H1 (cell line): ENCODE results near the gene SH2B2. TPM values are rescaled to one million over a fixed set of nuclear protein-coding genes. Genes with fewer than 3 reads are reported as not detected.

Experiments
- CTCF ChIA-PET: fragments of 300-600 bp; sonication (Branson Sonifier 250); formaldehyde crosslinking; loops from one replicate; lab custom pipeline; 2021; ENCODE audit not compliant: partially characterized antibody; lab: Charles Lee
- POLR2A ChIA-PET: fragments of 300-600 bp; sonication (Branson Sonifier 250); formaldehyde crosslinking; loops from one replicate; lab custom pipeline; 2021; ENCODE audit warnings: inconsistent platforms; ENCODE audit not compliant: partially characterized antibody; lab: Charles Lee
- DNase-seq, 2 experiments: peaks; one replicate each; pipeline versions ENCODE4 v3.0.0 to v3.0.0-alpha.2; 2010 to 2022; ENCODE audit warnings: low spot score in 2 of 2, low read depth in 1 of 2, mixed read lengths in 1 of 2
- FAIRE-seq: peaks from 2 replicates; lab custom pipeline; 2011; peaks lifted over from hg19 to GRCh38; lab: Jason Lieb, UNC
- H2AFZ ChIP-seq: 2 replicates; pipeline ENCODE4 v1.8.1; 2012; ENCODE audit warnings: low read length, inconsistent platforms
- H2AK5ac ChIP-seq: 2 replicates; pipeline ENCODE4 v1.6.1; 2013; ENCODE audit warnings: low read depth, low read length
- H2BK120ac ChIP-seq: replicated peaks from 2 replicates; pipeline ENCODE3; 2013; ENCODE audit warnings: low read depth, low read length, inconsistent platforms
- H2BK12ac ChIP-seq: 2 replicates; pipeline ENCODE4 v1.6.1; 2013; ENCODE audit warnings: low read depth, low read length
- H2BK15ac ChIP-seq: 2 replicates; pipeline ENCODE4 v1.6.1; 2013; ENCODE audit warnings: low read length
- H2BK20ac ChIP-seq: 2 replicates; pipeline ENCODE4 v1.6.1; 2013; ENCODE audit warnings: low read length
- H2BK5ac ChIP-seq: 2 replicates; pipeline ENCODE4 v1.6.1; 2013; ENCODE audit warnings: low read depth, low read length
- H3K14ac ChIP-seq: 2 replicates; pipeline ENCODE4 v1.6.1; 2013; ENCODE audit warnings: inconsistent platforms; ENCODE audit not compliant: insufficient read length
- H3K18ac ChIP-seq: 2 replicates; pipeline ENCODE4 v1.6.1; 2013; ENCODE audit warnings: low read length; ENCODE audit errors: extremely low read depth
- H3K23ac ChIP-seq: 2 replicates; pipeline ENCODE4 v1.6.1; 2013; ENCODE audit warnings: inconsistent platforms; ENCODE audit not compliant: insufficient read length
- H3K23me2 ChIP-seq: 2 replicates; pipeline ENCODE4 v1.6.1; 2013; ENCODE audit warnings: low read depth, low read length
- H3K27ac ChIP-seq: 2 replicates; pipeline ENCODE4 v1.6.1; 2011; ENCODE audit warnings: low read depth, low read length, inconsistent platforms
- H3K27me3 ChIP-seq, 4 experiments: replicated peaks in 1 of 4; 1 replicate in 1 of 4; 2 replicates in 3 of 4; pipeline versions ENCODE4 v1.6.1 to v1.8.1; 2011 to 2013; ENCODE audit warnings: low read length in 3 of 4, mild to moderate bottlenecking in 3 of 4, inconsistent platforms in 2 of 4, mixed read lengths in 2 of 4, moderate library complexity in 1 of 4; ENCODE audit not compliant: control insufficient read depth in 3 of 4, insufficient read depth in 3 of 4; ENCODE audit errors: extremely low read depth in 1 of 4
- H3K36me3 ChIP-seq, 4 experiments: 2 replicates each; pipeline versions ENCODE4 v1.6.1 to v1.8.1; 2011 to 2013; ENCODE audit warnings: mild to moderate bottlenecking in 4 of 4, low read length in 3 of 4, moderate library complexity in 2 of 4, control low read depth in 1 of 4, inconsistent platforms in 1 of 4; ENCODE audit not compliant: insufficient read depth in 4 of 4, control insufficient read depth in 2 of 4
- H3K4ac ChIP-seq: replicated peaks from 2 replicates; pipeline ENCODE3; 2013; ENCODE audit warnings: low read length, low read depth, mixed read lengths, inconsistent platforms; ENCODE audit not compliant: insufficient read length
- H3K4me1 ChIP-seq, 4 experiments: replicated peaks in 1 of 4; 1 replicate in 1 of 4; 2 replicates in 3 of 4; pipeline versions ENCODE4 v1.6.1 to v1.8.1; 2011 to 2013; ENCODE audit warnings: low read length in 3 of 4, inconsistent platforms in 2 of 4, mixed read lengths in 1 of 4; ENCODE audit not compliant: insufficient read depth in 4 of 4, control insufficient read depth in 3 of 4
- H3K4me2 ChIP-seq, 2 experiments: 2 replicates each; pipeline versions ENCODE4 v1.6.1 to v1.8.1; 2011 to 2013; ENCODE audit warnings: low read depth in 2 of 2, low read length in 2 of 2, control low read depth in 1 of 2, inconsistent platforms in 1 of 2, mild to moderate bottlenecking in 1 of 2; ENCODE audit not compliant: insufficient read depth in 1 of 2
- H3K4me3 ChIP-seq, 4 experiments: fragments of 200-600, 300-600 bp in 1 of 4; sonication (generic), shearing (Covaris generic), sonication (Bioruptor Twin) in 1 of 4; 2 replicates each; pipeline versions ENCODE4 v1.5.1 to v1.8.1; 2011 to 2016; ENCODE audit warnings: low read length in 4 of 4, low read depth in 3 of 4, control low read depth in 2 of 4, inconsistent platforms in 2 of 4, mild to moderate bottlenecking in 2 of 4, mixed read lengths in 1 of 4, moderate library complexity in 1 of 4; ENCODE audit not compliant: insufficient read depth in 2 of 4; ENCODE audit errors: extremely low read depth in 1 of 4
- H3K56ac ChIP-seq: replicated peaks from 2 replicates; pipeline ENCODE3; 2013; ENCODE audit warnings: low read depth, mild to moderate bottlenecking, mixed read lengths, low read length, inconsistent platforms; ENCODE audit not compliant: insufficient read length
- H3K79me1 ChIP-seq: 2 replicates; pipeline ENCODE4 v1.6.1; 2013; ENCODE audit warnings: low read depth, low read length, control low read depth
- H3K79me2 ChIP-seq, 2 experiments: 2 replicates each; pipeline versions ENCODE4 v1.6.1 to v1.8.1; 2012 to 2013; ENCODE audit warnings: low read length in 2 of 2, mild to moderate bottlenecking in 2 of 2, inconsistent platforms in 1 of 2; ENCODE audit not compliant: insufficient read depth in 2 of 2, control insufficient read depth in 1 of 2
- H3K9ac ChIP-seq, 4 experiments: replicated peaks in 1 of 4; 1 replicate in 1 of 4; 2 replicates in 3 of 4; pipeline versions ENCODE4 v1.6.1 to v1.8.1; 2011 to 2013; ENCODE audit warnings: low read depth in 3 of 4, low read length in 3 of 4, control low read depth in 2 of 4, mild to moderate bottlenecking in 2 of 4, moderate library complexity in 2 of 4, inconsistent platforms in 1 of 4; ENCODE audit errors: extremely low read depth in 1 of 4
- H3K9me3 ChIP-seq, 2 experiments: 2 replicates each; pipeline versions ENCODE4 v1.6.1 to v1.8.1; 2012 to 2013; ENCODE audit warnings: mild to moderate bottlenecking in 2 of 2, moderate library complexity in 2 of 2, control low read depth in 1 of 2, inconsistent platforms in 1 of 2, low read depth in 1 of 2, low read length in 1 of 2, mixed read lengths in 1 of 2; ENCODE audit not compliant: insufficient read depth in 2 of 2
- H4K20me1 ChIP-seq, 2 experiments: replicated peaks in 1 of 2; 2 replicates each; pipeline versions ENCODE3 to v1.8.1; 2011 to 2013; ENCODE audit warnings: inconsistent platforms in 2 of 2, low read length in 2 of 2, mild to moderate bottlenecking in 1 of 2; ENCODE audit not compliant: insufficient read depth in 2 of 2, control insufficient read depth in 1 of 2
- H4K5ac ChIP-seq: 2 replicates; pipeline ENCODE4 v1.6.1; 2013; ENCODE audit warnings: low read length, low read depth, mixed read lengths, inconsistent platforms; ENCODE audit not compliant: insufficient read length
- H4K8ac ChIP-seq: 2 replicates; pipeline ENCODE4 v1.8.0; 2013; ENCODE audit warnings: mild to moderate bottlenecking, moderate library complexity, low read length, inconsistent platforms; ENCODE audit not compliant: insufficient read depth; ENCODE audit errors: extremely low read depth
- H4K91ac ChIP-seq: replicated peaks from 2 replicates; pipeline ENCODE3; 2013; ENCODE audit warnings: low read length, mixed read lengths, inconsistent platforms; ENCODE audit not compliant: insufficient read length
- BACH1 ChIP-seq: IDR thresholded peaks from 2 replicates; pipeline ENCODE4 v1.6.1; 2012; ENCODE audit warnings: low read length, improper control_type of control experiment
- CHD2 ChIP-seq: IDR thresholded peaks from 2 replicates; pipeline ENCODE4 v1.6.1; 2012; ENCODE audit warnings: low read length, improper control_type of control experiment
- HDAC2 ChIP-seq, 2 experiments: fragments of 300-600 bp in 1 of 2; sonication (generic) in 1 of 2; IDR thresholded peaks; 2 replicates each; pipeline ENCODE4 v1.6.1; 2011 to 2012; ENCODE audit warnings: low read depth in 2 of 2, low read length in 2 of 2, mild to moderate bottlenecking in 2 of 2, moderate library complexity in 2 of 2, borderline replicate concordance in 1 of 2, inconsistent platforms in 1 of 2
- HDAC6 ChIP-seq: IDR thresholded peaks from one replicate; pipeline ENCODE4 v1.7.1; 2012; ENCODE audit warnings: low read depth, mild to moderate bottlenecking, inconsistent platforms, low read length, moderate library complexity
- JUN ChIP-seq: IDR thresholded peaks from 2 replicates; pipeline ENCODE4 v1.6.1; 2011; ENCODE audit warnings: low read depth, mild to moderate bottlenecking, improper control_type of control experiment, low read length
- MAFK ChIP-seq: IDR thresholded peaks from 2 replicates; pipeline ENCODE4 v1.6.1; 2012; ENCODE audit warnings: low read depth, mild to moderate bottlenecking, improper control_type of control experiment, low read length
- POU5F1 ChIP-seq: IDR thresholded peaks from 2 replicates; pipeline ENCODE4 v1.6.1; 2011; ENCODE audit warnings: low read depth, mild to moderate bottlenecking, low read length, moderate library complexity
- SIN3A ChIP-seq, 2 experiments: IDR thresholded peaks in 1 of 2; conservative IDR thresholded peaks in 1 of 2; 2 replicates each; pipeline ENCODE4 v1.6.1; 2011 to 2012; ENCODE audit warnings: low read length in 2 of 2, improper control_type of control experiment in 1 of 2, low read depth in 1 of 2, mild to moderate bottlenecking in 1 of 2
- SIRT6 ChIP-seq: IDR thresholded peaks from one replicate; pipeline ENCODE4 v1.7.1; 2012; ENCODE audit warnings: low read length, inconsistent platforms
- SRF ChIP-seq: IDR thresholded peaks from 2 replicates; pipeline ENCODE4 v1.6.1; 2011; ENCODE audit warnings: mild to moderate bottlenecking, low read depth, low read length, moderate library complexity
- TAF1 ChIP-seq: IDR thresholded peaks from 2 replicates; pipeline ENCODE4 v1.6.1; 2011; ENCODE audit warnings: mild to moderate bottlenecking, low read depth, low read length
- WGBS, 2 experiments: shearing (Covaris generic) in 1 of 2; methylation state at CpG; one replicate each; pipeline versions ENCODE4 v1.1.6 to v1.1.7; 2013 to 2015; ENCODE audit warnings: low lambda C conversion rate in 2 of 2, mixed read lengths in 2 of 2, inconsistent platforms in 1 of 2, low coverage in 1 of 2, missing lambda C conversion rate in 1 of 2; ENCODE audit not compliant: insufficient replicate concordance in 2 of 2, insufficient coverage in 1 of 2, insufficient read length in 1 of 2; ENCODE audit errors: extremely low coverage in 1 of 2, missing lambda C conversion rate in 1 of 2; 5-methylcytosine and 5-hydroxymethylcytosine counted together
- polyA plus RNA-seq, 7 experiments: library from polyadenylated mRNA; depleted of rRNA in 3 of 7; stranded (reverse) in 5 of 7; unstranded in 2 of 7; fragments of >200 nt in 5 of 7; fragments of 200-250 nt in 2 of 7; gene quantifications; 1 replicate in 5 of 7; 2 replicates in 1 of 7; 4 replicates in 1 of 7; pipeline versions ENCODE4 v1.2.1 to v1.2.3, GENCODE V29; 2011 to 2013; ENCODE audit warnings: missing spikeins in 2 of 7, mixed read lengths in 2 of 7
- total RNA-seq: library from RNA; stranded (reverse); fragmentation: NEBNext Ultra II Directional; extraction: Animal tissue kit (Norgen Biotek cat#: 25700); gene quantifications from 2 replicates; pipeline ENCODE4 v1.2.1, GENCODE V29; 2021

The SH2B2 gene
- total and polyA plus RNA-seq, 2 of the 8 experiments (the other 6 are each of a cell fraction or from before 2014, with no cell fraction given) = 11.5 to 18.7 TPM

DNA sequence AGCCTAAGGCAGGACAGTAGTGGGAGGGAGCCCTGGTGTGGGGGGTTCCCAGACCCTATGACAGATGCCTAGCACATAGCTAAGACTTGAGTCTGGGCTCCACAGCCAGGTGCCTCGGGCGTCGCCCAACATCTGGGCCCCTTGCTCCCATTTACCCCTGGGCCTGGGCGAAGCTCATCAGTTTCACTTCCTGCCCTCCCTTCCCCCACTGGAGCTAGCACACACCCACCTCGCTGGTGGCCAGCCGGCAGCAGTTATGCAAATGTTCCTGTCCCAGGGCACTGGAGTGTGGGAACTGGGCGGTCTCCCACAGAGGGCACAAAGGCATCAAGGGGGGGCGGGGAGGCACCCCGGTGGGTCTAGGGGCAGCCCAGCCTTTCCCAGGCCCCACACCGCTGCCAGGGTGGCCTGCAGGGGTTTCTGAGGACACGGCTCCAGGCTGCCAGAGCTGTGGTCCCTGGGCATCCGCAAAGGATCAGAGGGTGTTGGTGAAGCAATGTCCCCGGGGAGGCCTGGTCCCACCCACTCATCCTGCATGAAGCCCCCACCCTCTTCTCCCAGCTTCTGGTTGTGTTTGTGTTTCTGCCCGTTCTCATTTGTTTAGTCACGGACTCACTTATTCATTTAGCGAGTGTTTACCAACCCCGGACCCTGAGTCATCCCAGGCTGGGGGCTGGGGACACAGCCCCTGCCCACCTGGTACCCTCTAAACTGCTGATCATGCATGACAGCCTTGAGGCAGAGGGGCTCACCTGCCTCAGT lies 20.4 kb downstream of the SH2B2 start:
- H3K4me1 ChIP-seq = peaks cover 5 to 13% (median 9%) of the 10 kb centered on the region in 4 experiments
- POLR2A ChIA-PET = interaction anchor here (1.0 to 1.2 kb wide), 3 partner anchors 11 to 89 kb away, joined by 3 to 4 read pairs (median 3); partner anchors contain the start of gene PRKRIP1
- TF ChIP-seq POU5F1 (no peak), SIN3A (conservative IDR thresholded peaks at IDR 0.05 in 1 of 2, IDR thresholded peaks at IDR 0.05 in 1 of 2; ENCODE audit: low read depth in 1 of 2, low read length in 2 of 2) (no peak), TAF1 (no peak), SRF (no peak), SIRT6 (no peak), BACH1 (no peak), CHD2 (0 out of 2 replicates have a peak, but pooled peaks have one; percentile 40), MAFK (no peak), HDAC6 (no peak), HDAC2 (IDR thresholded peaks at IDR 0.05; ENCODE audit: borderline replicate concordance in 1 of 2, low read depth in 2 of 2, low read length in 2 of 2) (0 out of 4 replicates have a peak, but pooled peaks of 1 of the 2 experiments have one; percentile 33), JUN (no peak)

More for the DNA sequence above, 20.4 kb downstream of the SH2B2 start:
- Histone ChIP-seq H3K79me2 (no peaks in the 10 kb centered on the region; a peak in 1 of 4 replicates), H2BK5ac (peak overlapping the region; percentile 7), H2AFZ (no peak overlapping the region), H3K4ac (no peak overlapping the region), H2AK5ac (peak overlapping the region; percentile 95), H3K23me2 (no peaks in the 10 kb centered on the region), H3K9me3 (no peaks in the 10 kb centered on the region), H4K20me1 (peaks cover 4 to 5% of the 10 kb centered on the region in 2 experiments), H3K27me3 (no peaks in the 10 kb centered on the region), H2BK20ac (0 out of 2 replicates have a peak overlapping the region, but pooled peaks have one; percentile 2), H3K18ac (no peak overlapping the region), H3K56ac (no peak overlapping the region), H2BK120ac (no peak overlapping the region), H3K4me2 (peak overlapping the region in 1 of 2 experiments; percentile 53; a peak in 2 of 4 replicates), H2BK15ac (no peak overlapping the region), H3K14ac (no peak overlapping the region), H4K8ac (no peak overlapping the region), H3K36me3 (peaks cover 0 to 5% (median under 1%) of the 10 kb centered on the region in 4 experiments; a peak in 1 of 8 replicates), H3K23ac (no peak overlapping the region), H2BK12ac (peak overlapping the region; percentile 60), H3K27ac (no peak overlapping the region), H4K5ac (no peak overlapping the region), H3K79me1 (no peaks in the 10 kb centered on the region), H4K91ac (peak overlapping the region; percentile 86), H3K4me3 (no peak overlapping the region), H3K9ac (no peak overlapping the region)
- FAIRE-seq = no peak
- CTCF ChIA-PET = interaction anchor here (0.6 to 12.9 kb wide), 8 partner anchors 11 to 86 kb away, joined by 3 to 134 read pairs (median 3); no protein-coding TSS in a partner anchor
- DNase-seq = peak in 1 of 2 experiments; percentile 47
- WGBS, 2 experiments = 64% methylated on average over 17 of the region's 17 CpGs; no CpG with 5 or more reads in 1 of the 2 experiments
